Measurements from ENCODE around the gene HNRNPH1.

The HNRNPH1 gene

GRCh38 chr5:179599973-179600372 is 23.5 kb downstream of the HNRNPH1 start:
- no peaks in the 10 kb centered on the region for H3K9me3 Mint-ChIP-seq
- no peaks in the 10 kb centered on the region for H3K27me3 Mint-ChIP-seq
- no peak for DNase-seq
- no peaks in the 10 kb centered on the region for H3K4me1 Mint-ChIP-seq (ENCODE audit: low read depth)
- peak overlapping the region; percentile 14 for H3K27ac Mint-ChIP-seq
- peaks cover 85% of the 10 kb centered on the region for H3K36me3 Mint-ChIP-seq (ENCODE audit: low read depth)
- no peak overlapping the region for H3K4me3 Mint-ChIP-seq

DNA sequence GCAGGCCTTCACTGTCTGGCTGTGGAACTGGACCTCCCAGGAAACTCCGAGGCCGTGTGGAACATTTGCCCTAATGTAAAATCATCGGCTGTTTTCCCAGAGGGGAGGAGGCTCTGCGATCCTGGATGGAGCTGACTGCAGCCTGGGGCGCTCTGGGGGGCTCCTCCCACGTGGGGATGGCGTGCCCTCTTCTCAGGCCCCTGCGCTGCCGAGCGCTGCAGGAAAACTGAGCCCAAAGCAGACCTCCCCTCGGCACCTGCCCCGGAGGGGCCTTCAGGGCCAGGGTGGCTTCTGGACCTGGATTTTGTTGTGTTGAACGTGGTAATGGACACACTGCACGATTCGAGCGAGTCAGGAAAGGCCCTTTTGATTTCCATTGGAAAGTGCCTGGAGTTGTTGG is 23.9 kb downstream of the HNRNPH1 start:
- no peak overlapping the region for H3K27ac Mint-ChIP-seq

GRCh38 chr5:179599100-179599499 is 24.4 kb downstream of the HNRNPH1 start:
- DNase-seq = no peak
- Mint-ChIP-seq H3K27me3 (no peaks in the 10 kb centered on the region), H3K9me3 (no peaks in the 10 kb centered on the region), H3K27ac (peak overlapping the region; percentile 69), H3K4me1 (ENCODE audit: low read depth) (no peaks in the 10 kb centered on the region), H3K36me3 (ENCODE audit: low read depth) (peaks cover 85% of the 10 kb centered on the region), H3K4me3 (no peak overlapping the region)

More for the DNA sequence above, 23.9 kb downstream of the HNRNPH1 start:
- H3K4me1 Mint-ChIP-seq (ENCODE audit: low read depth) = no peaks in the 10 kb centered on the region
- H3K4me3 Mint-ChIP-seq = no peak overlapping the region
- no peaks in the 10 kb centered on the region for H3K9me3 Mint-ChIP-seq
- no peaks in the 10 kb centered on the region for H3K27me3 Mint-ChIP-seq
- H3K36me3 Mint-ChIP-seq (ENCODE audit: low read depth) = peaks cover 86% of the 10 kb centered on the region
- DNase-seq = no peak

DNA sequence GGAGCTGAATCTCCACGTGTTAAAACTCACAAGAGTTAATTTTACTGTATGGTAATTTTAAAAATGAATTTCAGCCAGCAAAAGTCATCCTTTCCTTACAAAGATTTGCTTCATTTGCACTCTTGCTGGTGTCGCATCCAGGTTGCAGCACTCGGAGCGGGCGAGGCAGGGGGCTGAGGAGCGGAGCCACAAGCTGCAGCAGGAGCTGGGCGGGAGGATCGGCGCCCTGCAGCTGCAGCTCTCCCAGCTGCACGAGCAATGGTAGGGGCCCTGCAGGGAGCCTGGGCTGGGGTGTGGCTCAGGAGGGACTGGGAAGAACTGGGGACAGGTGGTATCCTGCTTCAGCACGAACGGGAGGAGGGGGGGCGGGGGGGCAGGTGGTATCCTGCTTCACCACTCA is 27.1 kb downstream of the HNRNPH1 start:
- DNase-seq = no peak
- Mint-ChIP-seq H3K27me3 (no peaks in the 10 kb centered on the region), H3K36me3 (ENCODE audit: low read depth) (peaks cover 89% of the 10 kb centered on the region), H3K4me3 (no peak overlapping the region), H3K27ac (peak overlapping the region; percentile 26), H3K4me1 (ENCODE audit: low read depth) (no peaks in the 10 kb centered on the region), H3K9me3 (no peaks in the 10 kb centered on the region)

- Mint-ChIP-seq H3K36me3 (ENCODE audit: low read depth) (peaks cover 91% of the 10 kb centered on the region), H3K27ac (peak overlapping the region; percentile 26), H3K4me1 (ENCODE audit: low read depth) (no peaks in the 10 kb centered on the region), H3K9me3 (no peaks in the 10 kb centered on the region), H3K27me3 (no peaks in the 10 kb centered on the region), H3K4me3 (no peak overlapping the region)
- no peak for DNase-seq
Observed at GRCh38 chr5:179595916-179596315, 27.6 kb downstream of the HNRNPH1 start.

- no peak for DNase-seq
- H3K4me1 Mint-ChIP-seq (ENCODE audit: low read depth) = no peaks in the 10 kb centered on the region
- H3K27me3 Mint-ChIP-seq = no peaks in the 10 kb centered on the region
- peak overlapping the region; percentile 66 for H3K27ac Mint-ChIP-seq
- no peaks in the 10 kb centered on the region for H3K9me3 Mint-ChIP-seq
- H3K4me3 Mint-ChIP-seq = no peak overlapping the region
- peaks cover 83% of the 10 kb centered on the region for H3K36me3 Mint-ChIP-seq (ENCODE audit: low read depth)
Observed at GRCh38 chr5:179588166-179588565, 35.3 kb downstream of the HNRNPH1 start.

GRCh38 chr5:179585941-179586401 is 37.5 kb downstream of the HNRNPH1 start:
- Mint-ChIP-seq H3K27me3 (no peaks in the 10 kb centered on the region), H3K4me3 (no peak overlapping the region), H3K36me3 (ENCODE audit: low read depth) (peaks cover 76% of the 10 kb centered on the region), H3K27ac (peak overlapping the region; percentile 47), H3K9me3 (no peaks in the 10 kb centered on the region), H3K4me1 (ENCODE audit: low read depth) (no peaks in the 10 kb centered on the region)
- DNase-seq = no peak

- no peaks in the 10 kb centered on the region for H3K9me3 Mint-ChIP-seq
- no peaks in the 10 kb centered on the region for H3K4me1 Mint-ChIP-seq (ENCODE audit: low read depth)
Observed at GRCh38 chr5:179577286-179577960, 46.0 kb downstream of the HNRNPH1 start.

GRCh38 chr5:179572386-179572785 is 51.1 kb downstream of the HNRNPH1 start:
- Mint-ChIP-seq H3K9me3 (no peaks in the 10 kb centered on the region), H3K4me1 (ENCODE audit: low read depth) (no peaks in the 10 kb centered on the region), H3K36me3 (ENCODE audit: low read depth) (peaks cover 79% of the 10 kb centered on the region), H3K27me3 (no peaks in the 10 kb centered on the region), H3K27ac (peak overlapping the region; percentile 60), H3K4me3 (no peak overlapping the region)
- DNase-seq = no peak

More at GRCh38 chr5:179577286-179577960, 46.0 kb downstream of the HNRNPH1 start:
- no peaks in the 10 kb centered on the region for H3K27me3 Mint-ChIP-seq
- no peak for DNase-seq
- H3K27ac Mint-ChIP-seq = no peak overlapping the region
- H3K4me3 Mint-ChIP-seq = no peak overlapping the region
- H3K36me3 Mint-ChIP-seq (ENCODE audit: low read depth) = peaks cover 77% of the 10 kb centered on the region

DNA sequence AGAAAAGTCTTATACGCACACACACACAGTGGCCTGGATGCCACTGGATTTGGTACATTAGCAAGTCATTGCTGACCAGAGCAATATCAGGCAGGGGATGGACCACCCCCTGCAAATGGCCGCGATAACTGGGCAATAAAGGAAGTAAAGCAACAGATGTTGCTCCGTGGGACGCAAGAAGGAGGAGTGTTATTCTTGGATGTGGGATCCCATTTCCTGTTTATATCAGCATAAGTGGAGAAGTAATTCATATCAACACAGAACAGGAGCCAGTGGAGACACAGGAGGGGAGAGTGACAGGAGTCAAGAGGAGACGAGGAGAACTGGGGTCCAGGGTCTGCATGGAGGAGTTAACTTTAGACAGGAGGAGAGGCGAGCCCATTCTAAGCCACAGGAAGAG is 54.8 kb downstream of the HNRNPH1 start:
- DNase-seq = no peak
- H3K4me1 Mint-ChIP-seq (ENCODE audit: low read depth) = no peaks in the 10 kb centered on the region
- H3K4me3 Mint-ChIP-seq = no peak overlapping the region
- H3K36me3 Mint-ChIP-seq (ENCODE audit: low read depth) = peaks cover 77% of the 10 kb centered on the region
- H3K9me3 Mint-ChIP-seq = no peaks in the 10 kb centered on the region
- no peaks in the 10 kb centered on the region for H3K27me3 Mint-ChIP-seq
- H3K27ac Mint-ChIP-seq = peak overlapping the region; percentile 10

GRCh38 chr5:179564526-179564925 is 58.9 kb downstream of the HNRNPH1 start:
- peaks cover 3% of the 10 kb centered on the region for H3K4me1 Mint-ChIP-seq (ENCODE audit: low read depth)
- H3K9me3 Mint-ChIP-seq = no peaks in the 10 kb centered on the region
- H3K27me3 Mint-ChIP-seq = no peaks in the 10 kb centered on the region
- no peak overlapping the region for H3K27ac Mint-ChIP-seq
- peaks cover 73% of the 10 kb centered on the region for H3K36me3 Mint-ChIP-seq (ENCODE audit: low read depth)
- no peak overlapping the region for H3K4me3 Mint-ChIP-seq
- no peak for DNase-seq
